HG02981 (cell line): Measurements from ENCODE around the gene ERMARD.

ENCODE experiments used
- ATAC-seq: cut with Tn5 transposase; IDR thresholded peaks from one replicate; pipeline ENCODE4 v1.9.1; 2021; ENCODE audit warnings: mild to moderate bottlenecking, moderate library complexity; ENCODE audit not compliant: unreplicated experiment

Gene ERMARD

DNA sequence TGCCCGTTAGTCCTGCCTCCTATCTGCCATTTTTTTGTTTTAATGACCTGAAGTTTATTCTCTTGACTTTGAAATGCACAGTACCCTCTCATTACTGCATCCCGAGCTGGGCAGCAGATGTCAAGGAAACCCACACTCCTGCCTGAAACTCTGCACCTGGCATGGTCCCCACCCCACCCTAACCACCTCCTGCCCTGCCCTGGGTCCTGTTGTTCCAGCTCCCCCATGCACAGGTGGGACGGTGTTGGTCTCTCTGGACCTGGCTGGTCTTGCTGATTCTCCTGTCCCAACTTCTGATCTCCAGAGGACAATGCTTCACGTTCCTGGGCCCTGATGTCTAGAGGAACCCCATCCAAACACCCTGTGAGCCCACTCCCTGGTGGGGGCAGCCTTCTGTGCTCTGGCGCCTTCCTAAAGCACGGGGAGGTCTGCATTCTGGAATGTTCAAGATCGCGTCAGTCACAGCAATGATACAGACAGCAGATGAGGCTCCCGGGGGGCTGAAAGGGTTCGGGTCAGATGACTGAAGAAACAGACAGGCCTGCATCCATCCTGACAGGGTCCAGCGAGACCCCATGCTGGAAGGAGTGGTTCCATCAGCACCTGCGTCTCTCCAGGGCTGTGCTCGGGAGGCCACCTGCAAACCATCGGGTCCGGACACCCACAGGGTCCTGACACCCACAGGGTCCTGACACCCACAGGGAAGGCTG, 73.6 kb downstream of the ERMARD start:
- no peak for ATAC-seq

DNA sequence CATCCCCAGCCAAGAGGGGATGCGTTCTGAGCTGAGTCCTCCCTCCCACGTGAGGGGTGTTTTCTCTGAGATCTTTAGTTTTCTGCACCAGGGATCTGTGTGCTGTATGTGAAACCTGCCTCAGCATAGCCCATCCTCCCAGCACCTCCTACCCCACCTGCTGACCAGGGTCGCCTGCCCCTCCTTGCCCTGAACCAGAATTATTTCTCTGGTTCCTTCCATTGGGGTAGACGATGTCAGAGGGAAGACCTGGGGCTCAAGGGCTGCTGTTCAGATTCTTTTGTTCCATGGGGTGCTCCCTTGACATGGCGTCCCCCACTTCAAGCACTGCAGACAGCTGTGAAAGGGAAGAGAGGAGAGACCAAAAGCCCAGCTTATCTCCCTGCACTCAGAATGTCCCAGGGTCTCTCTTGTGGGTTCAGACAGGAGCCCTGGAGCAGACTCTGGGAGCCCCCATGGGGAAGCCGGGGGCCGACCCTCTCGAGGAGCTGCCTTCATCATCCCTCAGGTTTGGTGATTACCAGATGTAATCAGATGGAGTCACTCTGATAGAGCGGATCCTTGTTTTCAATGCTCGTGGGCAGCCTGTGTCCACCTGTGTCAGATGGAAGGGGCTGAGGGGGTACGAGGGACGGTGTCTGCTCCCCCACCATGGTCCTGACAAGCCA, 74.3 kb downstream of the ERMARD start:
- no peak for ATAC-seq

DNA sequence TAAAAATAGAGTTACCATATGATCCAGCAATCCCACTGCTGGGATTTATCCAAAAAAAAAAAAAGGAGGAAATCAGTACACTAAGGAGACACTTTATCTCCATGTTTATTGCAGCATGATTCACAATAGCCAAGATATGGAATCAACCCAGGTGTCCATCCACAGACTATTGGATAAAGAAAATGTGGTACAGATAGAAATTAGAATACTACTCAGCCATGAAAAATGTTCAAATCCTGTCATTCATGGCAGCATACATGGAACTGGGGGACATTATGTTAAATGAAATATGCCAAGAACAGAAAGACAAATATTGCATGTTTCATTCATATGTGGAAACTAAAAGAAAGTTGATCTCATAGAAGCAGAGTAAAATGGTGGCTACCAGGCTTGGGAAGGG, 75.3 kb downstream of the ERMARD start:
- ATAC-seq = no peak

DNA sequence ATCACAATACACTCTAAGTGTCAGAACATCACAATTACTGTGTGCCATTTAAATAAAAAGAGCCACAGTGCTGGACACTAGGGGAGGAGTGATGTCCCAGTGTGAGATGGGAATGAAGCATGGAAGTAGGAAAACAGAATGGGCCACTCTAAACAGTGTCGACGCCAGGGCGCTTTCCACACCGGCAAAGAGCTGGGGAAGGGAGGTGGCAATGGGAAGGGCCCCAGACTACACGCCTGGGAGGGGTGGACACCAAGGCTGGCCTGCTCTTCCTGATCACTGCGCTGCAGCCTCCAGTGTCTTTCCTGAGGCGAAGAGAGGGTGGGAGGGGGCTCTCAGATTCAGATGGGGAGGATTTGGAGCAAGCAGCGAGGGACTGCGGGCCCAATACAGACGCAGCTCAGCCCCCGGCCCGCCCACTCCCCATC, 75.9 kb downstream of the ERMARD start:
- ATAC-seq = no peak

DNA sequence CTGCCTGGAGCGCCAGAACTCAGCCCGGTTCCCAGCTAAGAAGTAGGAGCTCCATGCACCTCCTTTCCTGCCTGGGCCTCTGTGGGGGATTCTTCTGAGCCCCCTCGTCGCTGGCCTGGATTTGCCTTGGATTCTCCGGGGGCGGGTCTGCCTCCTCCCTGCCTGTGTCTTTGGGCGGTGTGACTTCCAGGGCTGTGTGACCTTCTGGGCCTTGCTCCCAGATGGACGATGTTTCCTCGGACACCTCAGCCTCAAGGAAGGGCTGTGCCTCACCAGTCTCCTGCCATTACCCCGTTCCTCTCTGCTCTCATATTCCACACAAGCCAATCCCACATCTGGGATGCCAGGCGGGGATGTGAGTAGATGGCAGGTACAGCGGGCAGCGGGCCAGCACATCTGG, 76.8 kb downstream of the ERMARD start:
- ATAC-seq = no peak

DNA sequence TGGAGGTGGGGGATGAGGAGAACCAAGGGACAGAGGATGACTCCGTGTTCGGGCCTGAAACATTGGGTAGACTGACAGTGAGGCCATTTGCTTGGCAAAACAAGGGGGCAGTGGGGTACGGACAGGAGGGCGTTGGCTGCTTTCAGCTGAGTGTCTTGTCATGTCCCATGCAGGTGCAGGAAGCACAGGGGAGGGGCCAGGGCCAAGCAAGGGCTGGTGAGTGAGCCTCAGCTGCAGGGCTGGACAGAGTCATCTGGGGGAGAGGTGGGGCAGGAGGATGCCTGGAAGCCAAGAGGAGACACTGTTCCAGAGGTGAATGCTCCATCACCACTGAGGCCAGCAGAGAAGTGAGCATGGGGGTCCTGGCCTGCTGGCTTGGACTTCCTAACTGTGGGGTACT, 78.4 kb downstream of the ERMARD start:
- ATAC-seq = no peak

DNA sequence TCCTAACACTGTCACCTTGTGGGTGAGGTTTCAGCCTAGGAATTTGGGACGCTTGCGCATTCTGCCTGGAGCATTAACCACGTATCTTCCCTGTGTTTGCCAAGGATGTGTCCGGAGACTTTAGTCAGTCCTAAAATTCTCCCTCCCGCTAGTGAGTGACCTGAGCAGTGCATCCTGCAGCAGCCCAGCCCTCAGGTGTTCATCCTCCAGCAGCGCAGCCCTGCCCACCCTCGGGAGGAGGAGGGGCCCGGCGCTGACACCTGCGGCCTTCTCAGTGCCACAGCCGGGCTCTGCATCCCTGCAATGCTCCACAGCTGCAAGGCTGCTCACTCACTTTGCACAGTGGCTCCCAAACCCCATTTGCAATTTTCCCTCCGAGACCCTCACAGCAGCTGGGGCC, 79.5 kb downstream of the ERMARD start:
- ATAC-seq = no peak
